MCF 10A (cell line): ENCODE results near the gene OR5C1. TPM values are rescaled to one million over a fixed set of nuclear protein-coding genes. Genes with fewer than 3 reads are reported as not detected.

Experiments used
- BruUV-seq: library from RNA; stranded (reverse); fragments of 400-500 nt; replicated peaks from 2 replicates; lab custom pipeline; 2021; lab: Mats Ljungman, UMichigan
- CTCF ChIA-PET: fragments of 300-600 bp; sonication (Branson Sonifier 250); formaldehyde crosslinking; extraction: SDS; loops from one replicate; lab custom pipeline; 2021; ENCODE audit warnings: antibody characterized with exemption, inconsistent platforms; lab: Yijun Ruan, JAX
- POLR2A ChIA-PET: fragments of 300-600, 350-650 bp; sonication (Branson Sonifier 250); formaldehyde crosslinking; extraction: SDS; loops from one replicate; lab custom pipeline; 2020; ENCODE audit warnings: antibody characterized with exemption, inconsistent platforms; lab: Yijun Ruan, JAX
- DNase-seq: peaks from one replicate; pipeline ENCODE4 v3.0.0-alpha.2; 2018; ENCODE audit not compliant: unreplicated experiment
- H3K27ac Mint-ChIP-seq: one replicate; pipeline ENCODE4 v1.8.0; 2022; ENCODE audit warnings: mild to moderate bottlenecking, low read depth, mixed read lengths; ENCODE audit not compliant: unreplicated experiment
- H3K27me3 Mint-ChIP-seq: one replicate; pipeline ENCODE4 v1.8.0; 2022; ENCODE audit warnings: mixed read lengths; ENCODE audit not compliant: insufficient read depth, unreplicated experiment
- H3K36me3 Mint-ChIP-seq: one replicate; pipeline ENCODE4 v1.8.0; 2022; ENCODE audit warnings: mild to moderate bottlenecking, moderate library complexity, mixed read lengths; ENCODE audit not compliant: insufficient read depth, unreplicated experiment
- H3K4me1 Mint-ChIP-seq: one replicate; pipeline ENCODE4 v1.8.0; 2022; ENCODE audit warnings: mixed read lengths; ENCODE audit not compliant: insufficient read depth, unreplicated experiment
- H3K4me3 Mint-ChIP-seq: one replicate; pipeline ENCODE4 v1.8.0; 2022; ENCODE audit warnings: mild to moderate bottlenecking, moderate library complexity, mixed read lengths; ENCODE audit not compliant: unreplicated experiment
- H3K9me3 Mint-ChIP-seq: one replicate; pipeline ENCODE4 v1.8.0; 2022; ENCODE audit warnings: mixed read lengths; ENCODE audit not compliant: unreplicated experiment
- intact Hi-C: fragments of 100-400 bp; cut with micrococcal nuclease; formaldehyde crosslinking; loops from 2 replicates; pipeline ENCODE4 v1.14.1; 2022
- total RNA-seq: library from RNA; stranded (reverse); gene quantifications from 2 replicates; pipeline ENCODE4 v1.2.3, GENCODE V29; 2022
- TF ChIP-seq, protein P1 (sequence below): fragments of 200-600 bp; IDR thresholded peaks from one replicate; pipeline ENCODE4 v1.8.0; 2022; ENCODE audit warnings: antibody characterized with exemption, mild to moderate bottlenecking; ENCODE audit not compliant: unreplicated experiment

Gene OR5C1
- total RNA-seq, 1 experiment from 2014 or later, result not detected

DNA sequence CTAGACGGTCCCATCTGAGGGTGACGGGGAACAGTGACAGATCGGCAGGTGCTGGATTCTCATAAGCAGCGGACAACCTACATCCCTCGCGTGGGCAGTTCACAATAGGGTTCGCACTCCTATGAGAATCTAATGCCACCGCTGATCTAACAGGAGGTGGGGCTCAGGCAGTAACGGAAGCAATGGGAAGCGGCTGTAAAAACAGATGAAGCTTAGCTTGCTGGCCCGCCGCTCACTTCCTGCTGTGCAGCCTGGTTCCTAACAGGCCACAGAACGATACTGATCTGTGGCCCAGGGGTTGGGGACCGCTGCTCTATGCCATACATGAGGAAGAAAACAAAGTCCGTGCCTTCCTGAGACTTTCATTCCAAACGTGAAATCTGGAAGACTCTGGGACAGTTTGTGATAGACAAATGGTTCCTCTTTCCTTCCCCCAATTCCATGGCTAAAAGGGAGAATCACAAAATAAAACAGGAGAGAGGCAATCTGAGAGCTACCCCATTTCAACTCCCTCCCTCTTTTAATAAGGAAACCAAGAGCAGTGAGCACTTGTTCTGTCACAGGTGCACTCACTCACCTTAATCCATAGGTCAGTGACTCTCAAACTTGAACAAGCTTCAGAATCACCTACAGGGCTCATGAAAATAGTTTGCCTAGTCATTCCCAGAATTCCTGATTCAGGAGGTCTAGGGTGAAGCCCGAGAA, 27.6 kb downstream of the OR5C1 start:
- no TSS peak for BruUV-seq
- TF ChIP-seq, protein P1, sequence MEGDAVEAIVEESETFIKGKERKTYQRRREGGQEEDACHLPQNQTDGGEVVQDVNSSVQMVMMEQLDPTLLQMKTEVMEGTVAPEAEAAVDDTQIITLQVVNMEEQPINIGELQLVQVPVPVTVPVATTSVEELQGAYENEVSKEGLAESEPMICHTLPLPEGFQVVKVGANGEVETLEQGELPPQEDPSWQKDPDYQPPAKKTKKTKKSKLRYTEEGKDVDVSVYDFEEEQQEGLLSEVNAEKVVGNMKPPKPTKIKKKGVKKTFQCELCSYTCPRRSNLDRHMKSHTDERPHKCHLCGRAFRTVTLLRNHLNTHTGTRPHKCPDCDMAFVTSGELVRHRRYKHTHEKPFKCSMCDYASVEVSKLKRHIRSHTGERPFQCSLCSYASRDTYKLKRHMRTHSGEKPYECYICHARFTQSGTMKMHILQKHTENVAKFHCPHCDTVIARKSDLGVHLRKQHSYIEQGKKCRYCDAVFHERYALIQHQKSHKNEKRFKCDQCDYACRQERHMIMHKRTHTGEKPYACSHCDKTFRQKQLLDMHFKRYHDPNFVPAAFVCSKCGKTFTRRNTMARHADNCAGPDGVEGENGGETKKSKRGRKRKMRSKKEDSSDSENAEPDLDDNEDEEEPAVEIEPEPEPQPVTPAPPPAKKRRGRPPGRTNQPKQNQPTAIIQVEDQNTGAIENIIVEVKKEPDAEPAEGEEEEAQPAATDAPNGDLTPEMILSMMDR, result no peak
- H3K27ac Mint-ChIP-seq, result no peak overlapping the region
- H3K4me1 Mint-ChIP-seq, result peaks cover 6% of the 10 kb centered on the region
- H3K9me3 Mint-ChIP-seq, result no peaks in the 10 kb centered on the region
- ChIA-PET CTCF (interaction anchor here (0.7 to 13.4 kb wide), 5 partner anchors 11 to 532 kb away, joined by 3 to 209 read pairs (median 4); no protein-coding TSS in a partner anchor), POLR2A (interaction anchor here (0.6 to 0.7 kb wide), 2 partner anchors 8 to 786 kb away, joined by 3 to 6 read pairs; no protein-coding TSS in a partner anchor)
- no peak for DNase-seq
- H3K4me3 Mint-ChIP-seq, result no peak overlapping the region
- no peaks in the 10 kb centered on the region for H3K27me3 Mint-ChIP-seq
- intact Hi-C loops, result no loop called here
- H3K36me3 Mint-ChIP-seq, result peaks cover 26% of the 10 kb centered on the region

DNA sequence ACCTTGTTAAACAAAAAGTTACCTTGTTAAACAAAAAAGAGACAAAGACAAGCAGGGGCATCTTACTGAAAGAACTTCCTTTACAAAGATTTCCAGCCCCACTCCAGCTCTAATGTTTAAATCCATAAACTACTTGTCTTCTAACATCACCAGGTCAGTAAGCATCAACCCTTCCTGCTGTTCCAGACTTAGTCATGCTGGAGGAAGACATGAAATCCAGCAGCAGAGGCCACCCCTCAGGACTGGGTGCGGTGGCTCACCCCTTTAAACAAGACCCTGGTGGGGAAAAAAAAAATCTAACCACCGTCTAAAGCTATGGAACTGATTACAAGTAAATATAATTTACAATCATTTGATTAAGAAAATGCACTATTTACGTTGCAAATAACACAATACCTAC, 30.6 kb downstream of the OR5C1 start:
- Mint-ChIP-seq H3K4me3 (no peak overlapping the region), H3K36me3 (peaks cover 42% of the 10 kb centered on the region), H3K27me3 (no peaks in the 10 kb centered on the region), H3K27ac (no peak overlapping the region), H3K4me1 (peaks cover 6% of the 10 kb centered on the region), H3K9me3 (no peaks in the 10 kb centered on the region)
- no peak for DNase-seq
- no TSS peak for BruUV-seq
- intact Hi-C loops, result no loop called here
- ChIA-PET POLR2A (interaction anchor here (0.6 to 1.5 kb wide), 2 partner anchors 9 to 890 kb away, joined by 3 to 7 read pairs; partner anchors contain the start of gene PDCL), CTCF (interaction anchor here (1.0 to 13.4 kb wide), 5 partner anchors 8 to 720 kb away, joined by 4 to 209 read pairs (median 7); no protein-coding TSS in a partner anchor)
- TF ChIP-seq, protein P1, result no peak

DNA sequence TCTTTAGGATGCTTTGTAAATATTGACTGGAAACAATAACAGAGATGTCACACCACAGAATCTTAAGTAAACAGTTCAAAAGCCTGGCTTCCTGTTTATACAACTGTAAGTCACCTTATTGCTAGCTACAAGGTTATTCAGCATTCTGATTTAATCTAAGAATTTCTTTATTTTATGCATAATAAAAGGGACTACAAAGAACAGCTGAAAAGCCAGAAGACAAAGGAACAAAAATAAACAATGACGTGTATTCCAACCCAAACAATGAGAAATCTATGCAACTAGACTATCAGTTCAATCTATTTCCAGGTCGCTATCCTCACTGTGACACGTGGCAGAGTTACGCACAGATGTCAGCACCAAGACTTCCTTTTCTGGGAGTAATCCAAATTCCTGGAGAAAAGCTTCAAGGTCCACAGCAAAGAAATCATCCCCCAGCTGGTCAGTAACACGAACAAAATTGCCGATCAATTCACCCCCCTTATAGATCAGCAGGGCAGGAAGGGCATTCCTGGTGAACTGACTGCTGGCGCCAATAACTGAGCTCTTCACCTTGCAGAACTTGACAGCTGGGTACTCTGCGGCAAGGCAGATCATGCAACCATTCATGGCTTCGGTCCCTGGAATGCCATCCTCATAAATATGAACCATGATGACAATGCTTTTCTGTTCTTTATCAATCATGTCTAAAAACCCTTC, 31.2 kb downstream of the OR5C1 start:
- Mint-ChIP-seq H3K36me3 (peaks cover 48% of the 10 kb centered on the region), H3K9me3 (no peaks in the 10 kb centered on the region), H3K27me3 (no peaks in the 10 kb centered on the region), H3K4me3 (no peak overlapping the region), H3K4me1 (peaks cover 6% of the 10 kb centered on the region), H3K27ac (no peak overlapping the region)
- TSS peak; percentile 6 for BruUV-seq
- ChIA-PET CTCF (interaction anchor here (1.0 to 2.0 kb wide), 4 partner anchors 9 to 720 kb away, joined by 4 to 12 read pairs (median 6); no protein-coding TSS in a partner anchor), POLR2A (interaction anchor here (0.6 to 1.5 kb wide), 2 partner anchors 8 to 890 kb away, joined by 3 to 7 read pairs; partner anchors contain the start of gene PDCL)
- TF ChIP-seq, protein P1, result no peak
- no peak for DNase-seq
- intact Hi-C loops, result no loop called here

DNA sequence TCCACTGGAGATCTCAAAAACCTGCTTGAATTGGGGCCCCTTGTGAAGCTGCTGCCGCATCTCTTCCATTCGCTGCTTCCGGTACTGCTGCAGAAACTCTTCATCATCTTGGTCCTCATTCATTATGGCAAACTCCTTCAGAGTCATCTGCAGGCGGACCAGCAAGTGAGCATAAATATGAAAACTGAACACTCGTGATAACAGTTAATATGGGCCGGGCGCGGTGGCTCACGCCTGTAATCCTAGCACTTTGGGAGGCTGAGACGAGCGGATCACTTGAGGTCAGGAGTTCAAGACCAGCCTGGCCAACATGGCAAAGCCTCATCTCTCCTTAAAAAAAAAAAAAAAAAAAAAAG, 31.7 kb downstream of the OR5C1 start:
- CTCF ChIA-PET, result interaction anchor here (0.6 to 1.8 kb wide), 4 partner anchors 10 to 721 kb away, joined by 3 to 12 read pairs (median 4); no protein-coding TSS in a partner anchor
- no peak for DNase-seq
- H3K4me1 Mint-ChIP-seq, result peaks cover 3% of the 10 kb centered on the region
- intact Hi-C loops, result no loop called here
- no peaks in the 10 kb centered on the region for H3K9me3 Mint-ChIP-seq
- POLR2A ChIA-PET, result no interaction called here
- BruUV-seq, result no TSS peak
- peaks cover 53% of the 10 kb centered on the region for H3K36me3 Mint-ChIP-seq
- H3K27me3 Mint-ChIP-seq, result no peaks in the 10 kb centered on the region
- no peak overlapping the region for H3K27ac Mint-ChIP-seq
- H3K4me3 Mint-ChIP-seq, result no peak overlapping the region
- TF ChIP-seq, protein P1, result no peak
